ENCODE results near the gene SLC16A12.

SLC16A12 gene

GRCh38 chr10:89388806-89389205 lies 146.6 kb downstream of the SLC16A12 start:
- DNase-seq, result no peak

- no peak for DNase-seq
Observed at GRCh38 chr10:89384474-89385340, 150.7 kb downstream of the SLC16A12 start.

- DNase-seq, result no peak
Observed at GRCh38 chr10:89382757-89383156, 152.6 kb downstream of the SLC16A12 start.

Measured in retina (tissue), 1 donor.